ENCODE data around the gene LYST.
A peak's percentile ranks its signal among the peaks of the same experiment; 100 is the strongest.
"Not testable (repeated sequence)": the region's sequence is repeated elsewhere in the genome, so short reads cannot be mapped to it uniquely, and the experiment has no call there.

The LYST gene, protein sequence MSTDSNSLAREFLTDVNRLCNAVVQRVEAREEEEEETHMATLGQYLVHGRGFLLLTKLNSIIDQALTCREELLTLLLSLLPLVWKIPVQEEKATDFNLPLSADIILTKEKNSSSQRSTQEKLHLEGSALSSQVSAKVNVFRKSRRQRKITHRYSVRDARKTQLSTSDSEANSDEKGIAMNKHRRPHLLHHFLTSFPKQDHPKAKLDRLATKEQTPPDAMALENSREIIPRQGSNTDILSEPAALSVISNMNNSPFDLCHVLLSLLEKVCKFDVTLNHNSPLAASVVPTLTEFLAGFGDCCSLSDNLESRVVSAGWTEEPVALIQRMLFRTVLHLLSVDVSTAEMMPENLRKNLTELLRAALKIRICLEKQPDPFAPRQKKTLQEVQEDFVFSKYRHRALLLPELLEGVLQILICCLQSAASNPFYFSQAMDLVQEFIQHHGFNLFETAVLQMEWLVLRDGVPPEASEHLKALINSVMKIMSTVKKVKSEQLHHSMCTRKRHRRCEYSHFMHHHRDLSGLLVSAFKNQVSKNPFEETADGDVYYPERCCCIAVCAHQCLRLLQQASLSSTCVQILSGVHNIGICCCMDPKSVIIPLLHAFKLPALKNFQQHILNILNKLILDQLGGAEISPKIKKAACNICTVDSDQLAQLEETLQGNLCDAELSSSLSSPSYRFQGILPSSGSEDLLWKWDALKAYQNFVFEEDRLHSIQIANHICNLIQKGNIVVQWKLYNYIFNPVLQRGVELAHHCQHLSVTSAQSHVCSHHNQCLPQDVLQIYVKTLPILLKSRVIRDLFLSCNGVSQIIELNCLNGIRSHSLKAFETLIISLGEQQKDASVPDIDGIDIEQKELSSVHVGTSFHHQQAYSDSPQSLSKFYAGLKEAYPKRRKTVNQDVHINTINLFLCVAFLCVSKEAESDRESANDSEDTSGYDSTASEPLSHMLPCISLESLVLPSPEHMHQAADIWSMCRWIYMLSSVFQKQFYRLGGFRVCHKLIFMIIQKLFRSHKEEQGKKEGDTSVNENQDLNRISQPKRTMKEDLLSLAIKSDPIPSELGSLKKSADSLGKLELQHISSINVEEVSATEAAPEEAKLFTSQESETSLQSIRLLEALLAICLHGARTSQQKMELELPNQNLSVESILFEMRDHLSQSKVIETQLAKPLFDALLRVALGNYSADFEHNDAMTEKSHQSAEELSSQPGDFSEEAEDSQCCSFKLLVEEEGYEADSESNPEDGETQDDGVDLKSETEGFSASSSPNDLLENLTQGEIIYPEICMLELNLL (N-terminal part only)

DNA sequence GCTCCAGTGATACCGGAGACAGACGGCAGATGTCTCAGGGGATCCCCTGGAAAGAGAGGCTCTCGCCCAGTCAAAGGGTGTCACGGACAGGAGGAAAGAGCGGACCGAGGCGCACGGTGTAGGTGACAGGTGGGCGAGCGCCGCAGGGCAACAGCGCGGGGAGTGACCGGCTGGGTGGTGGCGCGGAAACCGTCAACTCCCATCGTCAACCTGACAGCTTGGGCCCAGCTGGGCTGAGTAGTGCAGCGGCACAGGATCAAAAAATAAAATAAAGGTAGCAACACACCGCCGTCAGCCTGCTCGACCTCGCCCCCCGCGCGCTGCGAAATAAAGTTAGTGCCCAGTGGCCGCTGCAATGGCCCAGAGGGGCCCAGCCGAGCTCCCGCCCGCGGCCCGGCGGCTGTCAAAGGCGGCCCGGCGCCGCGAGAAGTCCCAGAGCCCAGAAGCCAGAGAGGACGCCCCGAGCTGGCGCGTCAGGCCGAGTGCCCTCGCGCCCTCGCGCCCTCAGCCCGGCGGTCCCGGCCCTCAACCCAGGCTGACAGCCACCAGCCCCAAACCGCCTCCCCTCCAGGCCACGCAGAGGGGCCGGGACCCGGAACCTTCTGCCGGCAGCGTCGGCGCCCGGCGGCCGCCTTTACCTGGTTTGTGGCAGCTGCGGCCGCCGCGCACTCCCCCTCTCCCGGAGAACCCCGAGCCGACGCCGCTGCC, at the start of gene LYST:
Gene LYST (minus strand): TSS at position 702 of the 708 bp plus-strand sequence. CDS start 36,489 bp downstream, outside the sequence.
- peak; percentile 75 for DNase-seq

DNA sequence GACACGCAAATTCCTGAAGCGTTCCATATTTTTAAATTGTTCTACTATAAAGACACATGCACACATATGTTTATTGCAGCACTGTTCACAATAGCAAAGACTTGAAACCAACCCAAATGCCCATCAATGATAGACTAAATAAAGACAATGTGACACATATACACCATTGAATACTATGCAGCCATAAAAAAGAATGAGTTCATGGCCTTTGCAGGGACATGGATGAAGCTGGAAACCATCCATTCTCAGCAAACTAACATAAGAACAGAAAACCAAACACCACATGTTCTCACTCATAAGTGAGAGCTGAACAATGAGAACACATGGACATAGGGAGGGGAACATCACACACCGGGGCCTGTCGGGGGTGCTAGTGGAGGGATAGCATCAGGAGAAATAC, 48.8 kb upstream of the LYST start:
- not testable (repeated sequence) for DNase-seq

DNA sequence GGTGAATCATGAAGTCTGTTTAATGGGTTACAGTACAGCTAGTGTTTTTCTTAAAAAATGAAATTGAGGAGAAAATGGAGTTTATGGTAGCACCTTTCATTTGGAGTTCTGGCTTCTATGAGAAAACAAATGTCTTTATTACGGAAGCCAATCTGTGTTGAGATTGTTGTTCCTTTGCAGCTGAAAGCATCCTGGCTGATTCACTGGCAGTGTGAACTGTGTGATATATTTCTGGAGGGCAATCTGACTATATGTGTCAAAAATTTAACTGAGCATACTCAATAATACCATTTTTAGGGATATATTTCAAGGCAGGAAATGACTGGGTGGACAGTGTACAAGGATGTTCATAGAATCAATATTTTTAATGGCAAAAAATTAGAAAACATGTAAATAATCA, 46.6 kb upstream of the LYST start:
- no peak for DNase-seq

DNA sequence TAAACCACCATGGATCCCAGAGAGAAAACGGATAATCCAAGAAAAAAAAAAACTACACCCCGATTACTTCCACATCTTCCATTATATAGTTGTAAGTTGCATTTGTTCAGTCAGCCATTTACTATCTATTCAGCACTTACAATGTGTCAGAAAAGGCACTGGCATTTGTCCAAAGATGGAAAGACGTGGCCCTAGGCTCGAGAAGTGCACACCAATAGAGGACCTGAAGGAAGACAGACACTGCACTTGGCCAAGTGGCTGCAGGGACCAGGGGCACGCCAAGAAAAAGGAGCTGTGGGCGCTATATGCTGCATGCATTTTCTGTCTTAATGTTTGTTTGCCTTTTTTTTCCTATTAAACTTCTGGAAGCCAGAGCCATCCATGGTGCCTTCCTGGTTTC, 45.2 kb upstream of the LYST start:
- no peak for DNase-seq

DNA sequence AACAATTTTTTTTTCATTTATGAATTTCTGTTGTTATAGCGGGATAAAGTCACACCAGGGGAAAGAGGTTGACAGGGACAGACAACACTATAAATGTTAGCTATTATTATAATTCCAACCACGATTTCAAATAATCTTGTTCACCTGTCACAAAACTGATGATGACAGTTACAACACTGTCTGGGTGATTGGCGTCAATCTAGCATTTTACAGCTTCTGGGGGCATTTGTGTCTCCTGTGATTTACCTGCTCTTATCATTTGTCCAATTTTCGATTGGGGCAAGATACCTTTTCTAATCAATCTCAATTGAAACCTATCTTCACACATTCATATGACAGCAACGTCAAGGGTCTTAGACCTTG, 44.6 kb upstream of the LYST start:
- DNase-seq: no peak

DNA sequence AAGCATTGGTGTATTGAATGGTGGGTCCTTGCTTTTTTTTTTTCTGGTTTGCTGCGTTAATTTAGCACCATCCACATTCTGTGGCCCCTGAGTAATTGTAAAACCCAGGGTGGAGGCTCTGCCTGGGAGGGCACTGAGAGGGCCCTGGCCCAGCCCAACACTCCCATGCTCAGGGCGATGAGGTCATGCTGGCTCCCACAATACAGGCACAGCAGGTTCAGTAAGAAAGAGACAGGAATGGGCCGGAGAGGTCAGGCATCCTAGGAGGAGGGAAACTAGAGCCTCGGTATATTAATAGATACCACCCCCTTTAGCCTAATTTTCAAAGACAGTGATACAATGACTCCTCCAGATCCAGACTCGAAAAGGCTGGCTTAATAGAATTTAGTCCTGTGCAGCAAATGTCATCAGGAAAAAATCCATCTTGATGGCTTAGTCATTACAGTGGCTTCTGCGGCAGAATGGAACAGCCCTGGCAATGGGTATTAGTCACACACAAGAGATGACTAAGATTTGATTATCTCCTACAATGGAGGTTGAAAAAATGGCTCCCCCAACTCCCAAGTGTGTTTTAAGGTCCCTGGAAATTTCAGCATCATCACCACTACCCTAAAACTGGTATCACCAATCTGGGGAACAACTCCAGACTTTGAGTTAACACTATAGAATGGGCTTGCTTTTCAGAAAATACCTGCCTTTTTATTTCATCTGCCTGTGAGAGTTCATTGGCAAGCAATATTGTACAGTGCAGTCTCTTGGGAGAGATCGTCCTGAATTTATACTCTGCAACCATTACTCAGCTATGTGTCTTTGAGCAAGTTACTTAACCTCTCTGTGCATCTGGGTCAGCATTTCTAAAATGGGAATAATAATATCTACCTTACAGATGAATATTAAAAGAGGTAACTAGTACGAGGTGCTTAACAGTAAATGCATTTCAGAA, 43.9 kb upstream of the LYST start:
- DNase-seq: no peak

DNA sequence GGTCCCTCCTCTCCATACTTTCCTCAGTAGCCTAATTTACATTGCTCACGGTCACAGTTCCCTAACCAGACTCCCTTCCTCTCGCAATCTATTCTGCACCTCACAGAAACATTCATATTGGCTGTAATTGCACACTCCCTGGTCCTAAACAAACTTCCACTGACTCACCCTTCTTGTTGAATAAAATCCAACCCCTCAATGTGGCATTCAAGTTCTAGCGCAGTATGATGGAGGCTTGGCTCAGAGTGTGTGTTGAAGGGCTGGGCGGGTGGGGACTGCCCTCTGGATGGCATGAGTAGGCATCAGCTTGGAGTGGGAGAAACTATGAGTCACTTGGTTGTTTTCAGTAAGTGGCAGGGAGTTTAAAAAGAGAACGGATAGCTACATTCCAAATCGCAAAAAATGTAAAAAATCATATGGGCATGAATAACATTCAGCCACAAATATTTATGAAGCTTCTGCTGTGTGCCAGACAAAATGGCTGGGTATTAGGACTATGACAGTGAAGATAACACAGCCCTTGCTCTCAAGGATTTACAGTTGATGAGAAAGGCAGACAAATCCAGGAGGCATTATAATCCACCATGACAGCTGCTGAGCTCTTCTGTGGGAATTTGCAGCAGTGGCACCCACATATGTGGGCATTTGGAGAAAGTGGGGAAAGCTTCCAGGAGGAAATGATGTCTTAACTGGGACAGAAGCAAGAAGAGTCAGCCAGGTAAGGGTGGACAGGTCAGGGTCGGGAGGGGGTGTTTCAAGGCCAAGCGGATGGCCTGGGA, 42.2 kb upstream of the LYST start:
- no peak for DNase-seq

DNA sequence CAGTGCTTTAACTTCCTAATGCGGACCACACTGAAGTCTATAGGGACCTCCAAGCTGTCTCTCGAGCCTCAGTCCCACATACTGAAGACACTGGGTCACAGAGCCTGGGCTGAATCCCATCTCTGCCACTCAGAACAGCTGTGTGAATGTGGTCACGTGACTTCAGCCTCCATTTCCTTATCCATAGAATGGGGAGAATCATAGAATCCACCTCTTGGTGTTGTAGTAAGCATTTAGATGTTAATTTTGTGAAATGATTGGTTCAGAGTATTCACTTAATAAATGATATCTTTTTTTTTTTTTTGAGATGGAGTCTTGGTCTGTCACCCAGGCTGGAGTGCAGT, 41.2 kb upstream of the LYST start:
- DNase-seq: no peak

DNA sequence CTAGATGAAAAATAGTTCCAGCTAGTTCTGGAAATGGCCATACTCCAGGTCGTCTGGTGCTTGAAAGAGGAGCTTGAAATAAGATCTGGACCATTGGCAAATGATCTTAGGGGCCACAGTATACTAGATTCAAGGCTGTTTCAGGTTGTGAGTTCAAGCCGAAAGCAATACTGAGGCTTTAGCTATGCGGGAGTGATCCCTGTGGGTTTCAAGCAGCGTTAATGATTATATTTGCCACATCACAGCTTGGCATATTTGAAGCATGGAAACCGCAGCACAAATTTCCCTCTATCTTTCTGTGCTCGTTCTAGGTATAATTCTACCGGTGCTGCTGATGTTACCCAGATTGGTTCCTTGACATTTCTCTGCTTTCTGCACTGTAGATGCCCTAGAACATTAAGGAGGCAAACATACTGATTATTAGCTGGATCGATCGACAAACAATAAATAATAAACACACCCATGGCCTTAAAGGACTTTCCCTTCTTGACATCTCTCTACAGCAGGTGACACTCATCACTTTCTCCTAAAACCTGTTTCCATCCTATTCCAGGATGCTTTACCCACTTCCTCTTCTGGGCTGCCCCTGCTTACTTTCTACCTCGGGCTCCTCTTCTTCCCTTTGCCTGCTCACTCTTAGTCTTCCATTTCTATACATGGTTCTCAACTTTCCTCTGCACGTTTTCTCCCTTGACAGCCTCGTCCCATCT, 40.6 kb upstream of the LYST start:
- DNase-seq: no peak

DNA sequence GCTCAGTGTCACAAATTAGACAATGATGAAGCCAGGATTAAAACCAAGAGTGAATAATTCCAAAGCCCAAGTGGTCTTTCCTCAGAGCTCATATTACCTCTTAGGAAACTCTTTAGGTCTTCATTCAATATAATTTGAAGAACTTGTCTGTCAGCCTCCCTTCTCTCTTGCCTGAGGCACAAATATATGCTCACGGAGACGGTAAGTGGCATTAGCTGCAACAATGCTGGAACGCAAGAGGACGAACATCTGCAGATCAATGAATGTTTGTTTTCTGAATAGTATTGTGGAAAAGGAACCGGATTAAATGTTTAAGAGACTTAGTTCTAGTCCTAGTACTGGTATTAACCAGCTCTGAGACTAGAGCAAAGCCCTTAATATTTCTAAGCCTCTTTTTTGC, 39.7 kb upstream of the LYST start:
- DNase-seq: no peak

DNA sequence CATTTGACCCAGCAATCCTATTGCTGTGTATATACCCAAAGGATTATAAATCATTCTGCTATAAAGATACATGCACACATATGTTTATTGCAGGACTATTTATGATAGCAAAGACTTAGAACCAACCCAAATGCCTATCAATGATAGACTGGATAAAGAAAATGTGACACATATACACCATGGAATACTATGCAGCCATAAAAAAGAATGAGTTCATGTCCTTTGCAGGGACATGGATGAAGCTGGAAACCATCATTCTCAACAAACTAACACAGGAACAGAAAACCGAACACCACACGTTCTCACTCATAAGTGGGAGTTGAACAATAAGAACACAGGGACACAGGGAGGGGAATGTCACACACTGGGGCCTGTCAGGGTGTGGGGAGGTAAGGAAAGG, 37.1 kb upstream of the LYST start:
- DNase-seq: not testable (repeated sequence)

DNA sequence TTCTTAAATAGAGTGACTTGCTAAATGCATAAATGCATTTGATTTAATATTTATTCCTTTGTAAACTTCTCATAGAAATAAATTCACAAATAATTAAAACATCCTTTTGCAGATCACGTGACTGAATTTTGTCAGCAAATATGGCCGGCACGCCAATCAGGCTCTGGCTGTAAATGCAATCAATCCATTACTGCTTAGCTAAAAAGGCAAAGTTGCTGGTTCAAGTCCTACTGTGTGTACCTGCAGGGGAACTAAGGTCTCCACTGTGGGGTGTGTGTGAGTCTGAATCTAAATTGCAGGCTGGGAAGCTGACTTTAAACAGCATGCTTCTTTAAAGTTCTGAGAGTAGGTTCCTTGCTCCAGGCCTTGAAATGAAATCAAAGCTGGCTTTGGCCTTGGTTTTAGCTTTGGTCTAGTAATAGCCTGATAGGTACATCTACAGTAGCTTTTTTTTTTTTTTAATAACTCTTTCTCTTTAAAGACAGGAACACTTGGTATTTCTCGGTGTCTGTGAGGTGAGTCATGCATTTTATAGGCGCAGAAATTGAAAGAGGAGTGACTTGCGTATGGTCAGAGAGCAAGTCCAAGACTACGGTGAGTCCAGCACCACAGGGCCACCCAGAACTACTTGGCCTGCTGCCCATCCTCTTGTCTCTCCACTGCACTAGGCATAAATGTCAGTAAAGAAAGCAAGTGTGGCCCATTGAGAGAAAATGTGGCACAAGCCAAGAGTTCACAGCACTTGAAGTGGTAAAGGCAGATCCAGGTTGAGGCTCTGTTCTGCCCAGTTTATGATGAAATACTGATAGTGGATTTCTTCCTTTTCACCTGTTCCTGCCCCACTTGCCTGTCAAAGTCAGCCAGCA, 36.2 kb upstream of the LYST start:
- no peak for DNase-seq

DNA sequence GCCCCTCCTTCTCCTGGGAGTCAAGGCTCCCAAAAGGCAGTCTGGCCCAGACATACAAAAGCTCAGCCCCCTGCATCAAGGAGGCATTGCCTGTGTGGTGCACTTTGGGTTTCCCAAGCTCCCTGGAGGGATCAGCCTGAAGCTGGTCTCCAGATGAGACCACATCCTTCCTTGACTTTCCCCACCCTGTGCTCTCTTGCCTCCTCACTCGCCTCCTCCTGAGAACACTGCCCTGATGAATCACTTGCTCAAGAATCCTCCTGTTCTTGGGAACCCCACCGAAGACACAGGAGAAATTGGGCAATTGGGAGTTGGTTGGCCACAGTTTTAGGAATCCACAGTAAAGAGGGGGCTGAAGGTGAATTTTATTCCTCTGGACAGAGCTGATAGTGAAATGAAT, 34.8 kb upstream of the LYST start:
- no peak for DNase-seq

DNA sequence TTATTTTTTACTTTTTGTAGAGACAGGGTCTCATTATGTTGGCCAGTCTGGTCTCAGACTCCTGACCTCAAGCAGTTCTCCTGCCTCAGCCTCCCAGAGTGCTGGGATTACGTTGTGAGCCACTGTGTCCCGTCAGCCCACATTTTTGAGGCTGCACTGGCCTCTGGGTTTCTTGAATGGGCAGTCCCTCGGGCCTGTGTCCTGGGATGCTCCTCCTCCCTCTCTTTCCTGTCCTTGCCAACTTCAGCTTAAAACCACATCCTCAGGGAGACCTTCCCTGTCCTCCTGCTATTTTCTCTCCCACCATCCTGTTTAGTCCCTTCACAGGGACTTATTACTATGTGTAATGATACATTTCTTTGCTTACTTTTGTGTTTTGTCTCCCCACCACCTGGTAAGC, 31.4 kb upstream of the LYST start:
- DNase-seq: no peak

DNA sequence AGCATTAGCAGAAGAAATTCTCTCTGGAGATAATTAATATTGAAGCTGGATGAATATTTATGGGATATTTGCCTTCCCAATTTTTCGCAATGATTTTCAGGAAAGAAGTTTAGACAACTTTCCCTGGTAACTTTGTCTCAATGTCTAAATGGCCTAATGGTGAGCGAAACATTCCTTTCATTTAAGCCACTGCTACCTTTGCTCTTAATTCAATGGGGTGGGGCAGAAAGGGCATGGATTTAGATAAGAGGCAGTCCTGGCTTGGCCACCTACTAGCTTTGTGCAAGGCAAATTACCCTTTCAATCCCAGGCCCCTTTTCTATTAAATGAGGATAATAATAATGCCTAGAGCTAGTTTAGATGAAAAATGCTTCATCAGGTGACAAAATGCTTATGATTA, 27.1 kb upstream of the LYST start:
- no peak for DNase-seq

DNA sequence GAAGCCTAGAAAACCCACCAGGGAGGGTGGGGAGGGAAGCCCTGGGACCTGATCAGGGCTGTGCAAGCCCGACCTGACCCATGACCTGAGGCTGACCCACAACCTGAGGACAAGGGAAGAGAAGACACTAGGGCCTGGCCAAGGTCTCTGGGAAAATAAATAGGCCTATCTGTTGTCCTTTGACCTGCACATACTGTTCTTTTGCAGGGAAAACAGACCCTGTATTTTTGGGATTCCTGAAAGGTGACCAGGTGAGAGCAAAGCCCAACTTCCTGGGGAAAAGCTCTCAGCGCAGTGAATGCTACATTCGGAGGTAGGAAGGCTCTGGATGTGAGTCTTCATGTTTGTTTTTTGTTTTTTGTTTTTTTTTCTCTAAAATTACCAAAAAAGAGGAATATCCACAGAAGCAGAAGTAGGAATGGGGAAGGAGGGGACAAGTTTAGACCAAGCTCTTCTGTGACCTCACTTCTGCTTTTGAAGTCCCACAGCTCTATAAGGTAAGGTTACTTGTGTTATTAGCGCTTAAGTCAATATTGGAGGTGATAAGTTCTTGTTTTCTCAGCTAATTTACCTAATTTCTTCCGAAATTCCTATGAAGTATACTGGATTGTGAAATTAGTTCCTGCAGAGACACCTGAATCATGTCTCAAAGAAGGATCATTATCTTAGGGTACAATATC, 26.2 kb upstream of the LYST start:
- no peak for DNase-seq

DNA sequence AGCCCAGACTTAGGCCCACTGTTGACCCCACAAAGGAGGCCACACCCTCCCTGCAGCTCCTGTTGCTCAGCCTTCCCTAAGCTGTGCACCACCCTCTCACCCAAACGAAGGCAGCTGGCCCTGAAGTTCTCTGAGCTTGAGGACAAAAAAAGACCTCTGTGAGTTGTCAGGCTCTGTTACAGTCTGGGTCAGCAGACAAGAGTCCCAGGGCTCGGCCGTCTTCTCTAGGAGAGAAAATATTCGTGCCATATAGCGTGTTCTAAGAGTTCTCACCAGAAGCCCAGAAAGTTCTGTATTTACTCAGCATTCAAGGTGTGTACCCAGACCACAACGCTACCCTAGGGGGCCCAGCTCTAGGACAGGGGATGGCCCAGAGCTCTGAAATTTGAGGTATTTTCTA, 25.5 kb upstream of the LYST start:
- no peak for DNase-seq

DNA sequence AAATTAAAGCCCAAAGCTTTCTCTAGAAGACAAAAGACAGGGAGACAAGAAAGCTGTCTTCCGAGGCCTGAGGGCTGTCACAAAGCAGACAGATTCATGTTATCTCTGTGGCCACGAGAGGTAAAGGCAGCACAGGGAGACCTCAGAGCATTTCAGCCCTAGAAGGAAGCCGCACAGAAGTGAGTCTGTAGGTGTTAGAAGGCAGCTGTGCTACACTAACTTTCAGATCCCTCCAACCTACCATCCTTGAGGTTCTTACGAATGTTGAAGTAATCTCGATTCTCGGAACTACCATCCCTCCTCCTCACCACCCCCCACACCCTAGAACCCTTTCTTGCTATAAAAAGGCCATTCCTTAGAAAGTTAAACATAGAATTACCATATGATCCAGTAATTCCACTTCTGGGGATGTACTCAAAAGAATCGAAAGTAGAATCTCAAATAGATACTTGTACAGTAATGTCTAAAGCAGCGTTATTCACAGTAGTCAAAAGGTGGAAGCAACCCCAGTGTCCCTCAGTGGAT, 21.5 kb upstream of the LYST start:
- peak; percentile 38 for DNase-seq

All from CD4-positive, alpha-beta T cell treated with Interferon gamma for 1 hour (primary cell).